ENCODE results near the gene DYTN. TPM values are rescaled to one million over a fixed set of nuclear protein-coding genes. Genes with fewer than 3 reads are reported as not detected.

DYTN gene
- total RNA-seq, 4 donors from 2014 or later, result not detected

DNA sequence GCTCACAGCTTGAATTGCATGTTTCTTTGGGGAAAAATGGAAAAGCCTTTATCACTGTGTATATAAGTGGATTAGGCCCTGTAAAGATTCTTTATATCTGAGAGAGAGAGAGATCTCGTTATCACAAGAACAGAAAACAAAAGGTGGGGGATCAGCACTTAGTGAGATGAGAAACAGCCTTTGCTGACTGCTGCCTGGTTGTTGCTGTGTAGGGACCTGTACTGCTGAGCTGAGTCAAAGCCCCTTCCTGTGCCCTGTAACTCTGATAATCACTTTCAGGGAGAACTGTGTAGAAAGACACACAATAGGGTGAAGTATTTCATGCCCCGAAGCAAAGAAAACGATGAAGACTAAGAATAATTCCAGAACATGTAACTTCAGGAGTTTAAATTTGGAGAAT is 106.5 kb downstream of the DYTN start:
- TF ChIP-seq, protein P1, sequence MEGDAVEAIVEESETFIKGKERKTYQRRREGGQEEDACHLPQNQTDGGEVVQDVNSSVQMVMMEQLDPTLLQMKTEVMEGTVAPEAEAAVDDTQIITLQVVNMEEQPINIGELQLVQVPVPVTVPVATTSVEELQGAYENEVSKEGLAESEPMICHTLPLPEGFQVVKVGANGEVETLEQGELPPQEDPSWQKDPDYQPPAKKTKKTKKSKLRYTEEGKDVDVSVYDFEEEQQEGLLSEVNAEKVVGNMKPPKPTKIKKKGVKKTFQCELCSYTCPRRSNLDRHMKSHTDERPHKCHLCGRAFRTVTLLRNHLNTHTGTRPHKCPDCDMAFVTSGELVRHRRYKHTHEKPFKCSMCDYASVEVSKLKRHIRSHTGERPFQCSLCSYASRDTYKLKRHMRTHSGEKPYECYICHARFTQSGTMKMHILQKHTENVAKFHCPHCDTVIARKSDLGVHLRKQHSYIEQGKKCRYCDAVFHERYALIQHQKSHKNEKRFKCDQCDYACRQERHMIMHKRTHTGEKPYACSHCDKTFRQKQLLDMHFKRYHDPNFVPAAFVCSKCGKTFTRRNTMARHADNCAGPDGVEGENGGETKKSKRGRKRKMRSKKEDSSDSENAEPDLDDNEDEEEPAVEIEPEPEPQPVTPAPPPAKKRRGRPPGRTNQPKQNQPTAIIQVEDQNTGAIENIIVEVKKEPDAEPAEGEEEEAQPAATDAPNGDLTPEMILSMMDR (IDR thresholded peaks at IDR 0.05; ENCODE audit: low read depth), result no peak

DNA sequence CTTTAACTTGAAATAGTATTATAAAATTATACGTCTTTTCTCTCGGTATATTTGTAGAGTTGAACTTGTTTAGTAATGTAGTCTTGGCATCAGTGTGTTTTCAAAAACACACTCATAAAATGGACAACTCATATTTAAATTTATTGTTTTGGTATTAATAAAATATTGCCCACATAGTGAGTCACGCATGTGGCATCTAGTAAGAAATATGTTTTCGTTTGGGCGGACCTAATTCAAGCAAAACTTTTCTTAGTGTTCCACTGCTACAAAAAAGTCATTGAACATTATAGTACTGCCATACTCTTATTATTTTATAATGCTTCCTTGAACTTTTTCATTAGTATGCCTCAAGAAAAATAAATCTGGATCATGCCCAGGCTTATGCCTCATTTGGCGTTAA is 107.0 kb downstream of the DYTN start:
- TF ChIP-seq, protein P1 (IDR thresholded peaks at IDR 0.05; ENCODE audit: low read depth), result no peak

DNA sequence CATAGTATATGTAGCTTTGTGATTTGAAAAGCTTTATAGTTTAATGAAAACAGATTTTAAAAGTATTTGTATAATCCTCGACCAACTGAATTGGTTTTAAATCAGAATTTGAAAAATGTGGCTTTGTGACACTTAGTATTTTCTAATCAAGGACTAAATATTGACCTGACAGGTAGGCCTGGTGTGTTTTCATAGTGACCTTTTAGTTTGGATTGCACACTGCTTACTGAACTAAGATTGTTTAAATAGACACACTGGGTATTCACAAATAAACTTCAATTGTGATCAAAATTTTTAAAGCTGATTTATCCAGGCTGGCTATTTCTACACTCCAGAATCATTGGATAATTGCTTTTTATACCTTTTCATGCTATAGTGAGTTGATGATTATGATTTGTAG is 107.7 kb downstream of the DYTN start:
- TF ChIP-seq, protein P1 (IDR thresholded peaks at IDR 0.05; ENCODE audit: low read depth), result no peak

DNA sequence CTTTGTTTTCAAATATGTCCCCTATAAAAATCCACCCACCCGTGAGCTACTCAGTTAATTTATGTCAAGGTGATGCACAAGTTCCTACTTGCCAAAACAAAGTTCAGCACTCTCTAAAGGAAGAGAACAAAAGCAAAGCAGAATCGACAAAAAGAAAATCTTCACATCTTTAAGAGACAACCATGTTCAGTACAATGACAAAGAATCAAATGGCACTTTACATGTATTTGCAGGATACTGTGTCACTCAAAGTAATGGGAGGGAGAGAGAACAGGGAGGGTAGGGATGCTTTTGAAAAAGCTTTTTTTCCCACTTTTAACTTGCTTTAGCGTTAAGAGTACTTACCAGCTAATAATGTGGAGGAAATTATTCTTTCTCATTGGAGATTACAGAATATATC is 115.0 kb downstream of the DYTN start:
- TF ChIP-seq, protein P1 (IDR thresholded peaks at IDR 0.05; ENCODE audit: low read depth), result no peak

Small RNA genes within 50 kb of the gene (small RNA-seq; reads per million reads assigned to genes)
- gene RF00019, result 0.49 reads per million

Other genes starting within 250 kb of the DYTN start
- gene FAM237A, start 75.9 kb downstream of the DYTN start, total RNA-seq, result not detected
- gene MDH1B, start 46.9 kb upstream of the DYTN start, total RNA-seq, result 1 to 10 TPM in 1 of 4 donors, under 1 TPM in 3; 0.17 to 1.1 (median 0.51) TPM
- gene FASTKD2, start 47.2 kb upstream of the DYTN start, total RNA-seq, result 10 to 100 TPM; 24.8 to 45.2 (median 27.2) TPM
- 1 to 10 TPM in 2 of 4 donors, under 1 TPM in 1, not detected in 1; 0.44 to 2.4 (median 1.2) TPM for gene CPO, start 221.1 kb upstream of the DYTN start, total RNA-seq

Data from subcutaneous adipose tissue (tissue), 4 donors.